Nephron (organoid): Measurements from ENCODE around the gene CBARP.
A peak's percentile ranks its signal among the peaks of the same experiment; 100 is the strongest.

Experiments used
- H3K27ac Mint-ChIP-seq, 3 experiments: 2 replicates each; pipeline ENCODE4 v1.8.0; 2020; ENCODE audit warnings: mixed read lengths in 3 of 3, mild to moderate bottlenecking in 2 of 3, moderate library complexity in 1 of 3
- H3K27me3 Mint-ChIP-seq: 2 replicates; pipeline ENCODE4 v1.8.0; 2021; ENCODE audit warnings: low read depth, mild to moderate bottlenecking, moderate library complexity, mixed read lengths
- H3K36me3 Mint-ChIP-seq: 2 replicates; pipeline ENCODE4 v1.8.0; 2020; ENCODE audit warnings: low read depth, mixed read lengths
- H3K4me1 Mint-ChIP-seq: 2 replicates; pipeline ENCODE4 v1.8.0; 2020; ENCODE audit warnings: mixed read lengths
- H3K4me3 Mint-ChIP-seq, 3 experiments: 2 replicates each; pipeline ENCODE4 v1.8.0; 2020; ENCODE audit warnings: mild to moderate bottlenecking in 3 of 3, mixed read lengths in 3 of 3, moderate library complexity in 2 of 3
- H3K9me3 Mint-ChIP-seq: 2 replicates; pipeline ENCODE4 v1.8.0; 2020; ENCODE audit warnings: mixed read lengths
- TF ChIP-seq, protein P1 (sequence below), 3 experiments: fragments of 200-600 bp; sonication (generic); IDR thresholded peaks; one replicate each; pipeline ENCODE4 v1.5.0; 2021; ENCODE audit warnings: antibody characterized with exemption in 3 of 3; ENCODE audit not compliant: unreplicated experiment in 3 of 3

Gene CBARP

DNA sequence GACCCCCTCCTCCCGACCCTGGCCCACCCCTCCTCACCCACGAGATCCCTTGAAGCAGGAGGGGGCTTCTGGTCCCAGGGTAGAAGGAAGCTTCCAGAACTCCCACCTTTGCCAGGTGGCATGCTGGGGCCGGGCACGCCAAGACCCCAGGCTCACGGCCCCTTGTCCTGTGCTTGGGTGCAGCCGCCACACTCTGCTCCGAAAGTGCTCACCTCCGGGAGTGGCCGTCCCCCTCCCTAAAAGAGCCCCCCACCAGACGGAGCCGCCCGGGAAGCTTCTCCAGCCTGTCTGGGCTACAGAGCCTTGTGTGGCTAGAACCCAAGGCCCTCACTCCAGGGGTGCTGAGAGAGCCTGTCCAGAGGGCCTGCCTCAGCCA is 46.1 kb upstream of the CBARP start:
- Mint-ChIP-seq H3K36me3 (peaks cover 4% of the 10 kb centered on the region), H3K9me3 (no peaks in the 10 kb centered on the region), H3K4me1 (peaks cover 19% of the 10 kb centered on the region), H3K27me3 (peaks cover 10% of the 10 kb centered on the region), H3K4me3 (peak overlapping the region; percentile 76 to 83 (median 77)), H3K27ac (peak overlapping the region; percentile 20 to 64 (median 25))
- TF ChIP-seq, protein P1, sequence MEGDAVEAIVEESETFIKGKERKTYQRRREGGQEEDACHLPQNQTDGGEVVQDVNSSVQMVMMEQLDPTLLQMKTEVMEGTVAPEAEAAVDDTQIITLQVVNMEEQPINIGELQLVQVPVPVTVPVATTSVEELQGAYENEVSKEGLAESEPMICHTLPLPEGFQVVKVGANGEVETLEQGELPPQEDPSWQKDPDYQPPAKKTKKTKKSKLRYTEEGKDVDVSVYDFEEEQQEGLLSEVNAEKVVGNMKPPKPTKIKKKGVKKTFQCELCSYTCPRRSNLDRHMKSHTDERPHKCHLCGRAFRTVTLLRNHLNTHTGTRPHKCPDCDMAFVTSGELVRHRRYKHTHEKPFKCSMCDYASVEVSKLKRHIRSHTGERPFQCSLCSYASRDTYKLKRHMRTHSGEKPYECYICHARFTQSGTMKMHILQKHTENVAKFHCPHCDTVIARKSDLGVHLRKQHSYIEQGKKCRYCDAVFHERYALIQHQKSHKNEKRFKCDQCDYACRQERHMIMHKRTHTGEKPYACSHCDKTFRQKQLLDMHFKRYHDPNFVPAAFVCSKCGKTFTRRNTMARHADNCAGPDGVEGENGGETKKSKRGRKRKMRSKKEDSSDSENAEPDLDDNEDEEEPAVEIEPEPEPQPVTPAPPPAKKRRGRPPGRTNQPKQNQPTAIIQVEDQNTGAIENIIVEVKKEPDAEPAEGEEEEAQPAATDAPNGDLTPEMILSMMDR (IDR thresholded peaks at IDR 0.05; ENCODE audit: unreplicated experiment in 3 of 3) = no peak

GRCh38 chr19:1283207-1283916 is 45.6 kb upstream of the CBARP start:
- TF ChIP-seq, protein P1 (IDR thresholded peaks at IDR 0.05; ENCODE audit: unreplicated experiment in 3 of 3) = no peak
- peaks cover 4% of the 10 kb centered on the region for H3K36me3 Mint-ChIP-seq
- H3K9me3 Mint-ChIP-seq = no peaks in the 10 kb centered on the region
- H3K4me1 Mint-ChIP-seq = peaks cover 19% of the 10 kb centered on the region
- H3K4me3 Mint-ChIP-seq = no peak overlapping the region
- no peak overlapping the region for H3K27ac Mint-ChIP-seq
- H3K27me3 Mint-ChIP-seq = peaks cover 10% of the 10 kb centered on the region

DNA sequence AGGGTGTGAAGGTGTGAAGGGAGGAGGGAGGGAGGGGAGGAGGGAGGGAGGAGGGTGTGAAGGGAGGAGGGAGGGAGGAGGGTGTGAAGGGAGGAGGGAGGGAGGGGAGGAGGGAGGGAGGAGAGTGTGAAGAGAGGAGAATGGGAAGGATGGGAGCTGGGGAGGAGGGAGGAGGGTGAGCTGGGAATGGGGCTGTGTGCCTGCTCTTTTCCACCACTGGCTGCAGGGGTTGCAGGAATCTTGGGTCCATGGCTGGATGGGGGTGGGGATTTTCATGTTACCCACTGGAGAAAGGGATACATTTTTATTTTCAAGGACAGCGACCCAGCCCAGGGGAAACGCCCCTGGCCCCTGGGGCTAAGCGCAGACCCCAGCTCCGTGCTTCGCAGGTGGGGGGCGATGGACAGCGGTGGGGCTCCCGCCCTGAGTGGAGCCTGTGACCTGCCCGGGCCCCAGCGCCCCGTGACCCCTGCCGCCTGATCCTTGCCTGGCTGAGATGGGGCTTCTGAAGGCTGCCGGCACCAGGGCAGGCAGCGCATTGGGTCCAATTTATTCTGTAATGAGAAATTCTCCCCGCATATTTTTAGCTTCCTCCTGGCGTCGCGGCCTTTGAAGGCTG is 44.9 kb upstream of the CBARP start:
- peaks cover 19% of the 10 kb centered on the region for H3K4me1 Mint-ChIP-seq
- H3K36me3 Mint-ChIP-seq = peaks cover 4% of the 10 kb centered on the region
- H3K27me3 Mint-ChIP-seq = peaks cover 10% of the 10 kb centered on the region
- no peaks in the 10 kb centered on the region for H3K9me3 Mint-ChIP-seq
- no peak overlapping the region for H3K27ac Mint-ChIP-seq
- H3K4me3 Mint-ChIP-seq = no peak overlapping the region
- TF ChIP-seq, protein P1 (IDR thresholded peaks at IDR 0.05; ENCODE audit: unreplicated experiment in 3 of 3) = no peak

DNA sequence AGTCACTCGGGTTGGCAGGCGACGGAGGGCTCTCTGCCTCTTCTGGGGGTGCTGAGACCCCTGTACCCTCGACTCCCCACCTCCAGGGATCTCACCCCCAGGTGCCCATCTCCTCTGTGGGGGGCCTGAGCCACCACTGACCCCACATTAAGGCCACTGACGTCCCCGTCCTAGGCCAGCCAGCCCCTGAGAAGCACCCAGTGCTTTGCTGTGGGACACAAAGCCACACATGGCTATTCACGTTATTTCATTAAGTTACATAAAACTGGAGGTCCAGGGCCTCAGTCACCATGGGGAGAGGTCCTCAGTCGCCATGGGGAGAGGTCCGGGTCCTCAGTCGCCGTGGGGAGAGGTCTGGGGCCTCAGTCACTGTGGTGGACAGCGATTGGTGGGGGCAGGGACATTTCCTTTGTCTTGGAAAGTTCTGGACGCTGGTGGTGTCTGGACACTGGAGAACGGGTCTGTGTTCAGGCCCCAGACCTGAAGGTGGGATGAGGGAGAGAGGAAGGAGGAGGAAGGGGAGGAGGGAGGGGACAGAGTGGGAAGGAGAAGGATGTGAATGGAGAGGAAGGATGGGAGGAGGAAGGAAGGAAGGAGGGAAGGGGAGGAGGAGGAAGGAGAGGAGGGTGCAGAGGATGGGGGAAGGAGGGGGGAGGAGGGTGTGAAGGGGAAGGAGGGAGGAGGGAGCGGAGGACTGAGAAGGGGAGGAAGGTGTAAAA is 43.9 kb upstream of the CBARP start:
- Mint-ChIP-seq H3K27me3 (peaks cover 10% of the 10 kb centered on the region), H3K36me3 (peaks cover 4% of the 10 kb centered on the region), H3K27ac (no peak overlapping the region), H3K4me1 (peaks cover 19% of the 10 kb centered on the region), H3K9me3 (no peaks in the 10 kb centered on the region), H3K4me3 (peak overlapping the region; percentile 9 to 63 (median 47))
- TF ChIP-seq, protein P1 (IDR thresholded peaks at IDR 0.05; ENCODE audit: unreplicated experiment in 3 of 3) = no peak

DNA sequence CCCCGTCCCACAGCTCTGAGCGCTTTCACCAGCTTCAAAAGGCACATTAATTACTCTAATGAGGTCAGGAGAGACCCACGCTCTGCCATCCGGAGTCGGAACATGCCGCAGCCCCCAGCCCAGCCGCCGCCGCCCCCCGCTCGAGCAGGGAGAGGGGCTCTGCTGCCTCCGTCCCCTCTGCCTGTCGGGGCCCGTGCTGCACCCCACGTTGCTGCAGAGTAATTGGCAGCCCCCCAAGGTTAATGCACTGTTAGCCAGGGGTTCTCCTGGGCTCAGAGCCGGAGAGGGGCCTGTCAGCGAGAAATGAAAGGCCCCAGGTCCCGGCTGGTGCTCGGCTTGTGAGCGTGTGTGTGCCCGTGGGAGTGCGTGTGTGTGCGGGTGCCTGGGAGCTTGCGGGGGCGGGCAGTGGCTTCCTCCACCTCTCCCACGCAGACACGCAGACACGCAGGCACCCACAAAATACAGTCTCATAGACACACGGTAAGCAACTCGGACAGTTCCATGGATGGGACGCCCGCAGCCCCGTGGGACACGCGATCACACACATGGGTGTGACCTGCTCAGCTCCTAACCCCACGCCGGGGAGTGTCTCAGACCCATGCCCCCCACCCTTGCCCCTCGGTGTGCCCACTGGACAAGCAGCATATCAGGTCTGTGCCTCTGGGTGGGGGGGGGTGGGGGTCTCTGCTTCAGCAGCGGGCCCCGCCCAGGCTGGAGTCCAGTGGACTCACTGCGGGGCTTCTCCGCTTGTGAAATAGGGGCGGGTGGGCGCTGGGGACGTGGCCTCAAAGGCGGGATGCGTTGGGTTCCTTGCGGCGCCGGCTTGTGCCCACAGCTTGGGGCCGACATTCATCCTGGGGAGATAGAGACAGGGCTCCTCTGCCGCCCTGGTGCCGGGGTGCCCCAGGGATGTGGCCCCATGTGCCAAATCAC is 43.1 kb upstream of the CBARP start:
- H3K27ac Mint-ChIP-seq = no peak overlapping the region
- TF ChIP-seq, protein P1 (IDR thresholded peaks at IDR 0.05; ENCODE audit: unreplicated experiment in 3 of 3) = no peak
- peaks cover 19% of the 10 kb centered on the region for H3K4me1 Mint-ChIP-seq
- H3K4me3 Mint-ChIP-seq = peak overlapping the region in 2 of 3 experiments; percentile 17 to 31
- H3K36me3 Mint-ChIP-seq = peaks cover 4% of the 10 kb centered on the region
- peaks cover 10% of the 10 kb centered on the region for H3K27me3 Mint-ChIP-seq
- no peaks in the 10 kb centered on the region for H3K9me3 Mint-ChIP-seq
